MM.1S (cell line): ENCODE measurements around the gene RTN4RL1.

Experiments used
- EZH2 ChIP-seq: fragments of 300-600 bp; sonication (generic); optimal IDR thresholded peaks from 2 replicates; pipeline ENCODE3; 2017; ENCODE audit warnings: low read depth, mild to moderate bottlenecking, antibody characterized with exemption, low read length, mixed read lengths
- TF ChIP-seq, protein P1 (sequence below): fragments of 300-600 bp; sonication (generic); IDR thresholded peaks from 2 replicates; pipeline ENCODE4 v1.5.1; 2016; ENCODE audit warnings: antibody characterized with exemption, low read length, mixed read lengths

DNA sequence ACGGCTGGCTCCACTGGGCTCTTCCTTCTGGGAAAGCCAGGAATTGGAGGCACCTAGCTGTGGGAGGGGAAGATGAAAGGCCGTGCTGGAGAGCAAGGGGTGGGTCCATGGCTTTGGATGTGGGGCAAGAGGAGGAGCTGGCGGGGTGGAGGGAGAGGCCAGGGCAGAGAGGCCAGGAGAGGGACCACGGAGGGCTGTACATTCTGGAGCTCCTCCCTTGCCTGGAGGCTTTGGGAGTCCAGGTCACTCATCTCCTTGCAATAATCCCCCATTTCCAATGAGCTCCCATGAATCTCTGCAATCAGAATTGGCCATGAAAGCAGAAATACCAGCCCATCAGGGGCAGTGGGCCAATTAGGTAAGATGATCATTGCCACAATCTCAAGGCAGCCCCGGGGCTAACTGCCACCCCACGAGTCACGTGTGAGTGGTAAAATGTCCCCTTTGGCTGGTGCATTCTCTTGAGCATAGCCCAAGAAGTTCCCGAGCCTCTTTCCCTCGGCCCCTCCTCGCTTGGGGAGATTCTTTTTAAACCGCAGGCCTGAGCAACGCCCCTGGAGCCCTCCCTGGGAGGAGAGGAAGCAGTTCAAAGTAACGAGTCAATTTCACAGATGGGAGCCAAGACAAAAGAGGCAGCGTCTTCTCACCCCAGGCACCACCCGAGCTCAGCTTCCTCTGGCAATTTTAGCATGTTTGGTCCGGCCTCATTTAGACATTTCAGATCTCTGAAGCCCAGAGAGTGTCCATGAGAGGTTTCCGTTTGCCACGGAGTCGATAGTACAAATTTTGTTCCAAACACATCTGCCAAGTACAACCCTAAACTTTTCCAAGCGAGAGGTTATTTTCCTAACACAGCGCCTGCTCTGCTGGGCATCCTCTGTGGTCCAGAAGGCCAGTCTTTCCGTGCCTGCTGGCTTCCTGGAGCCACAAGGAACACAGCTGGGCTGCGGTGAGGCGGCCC lies 13.4 kb downstream of the RTN4RL1 start:
- TF ChIP-seq, protein P1, sequence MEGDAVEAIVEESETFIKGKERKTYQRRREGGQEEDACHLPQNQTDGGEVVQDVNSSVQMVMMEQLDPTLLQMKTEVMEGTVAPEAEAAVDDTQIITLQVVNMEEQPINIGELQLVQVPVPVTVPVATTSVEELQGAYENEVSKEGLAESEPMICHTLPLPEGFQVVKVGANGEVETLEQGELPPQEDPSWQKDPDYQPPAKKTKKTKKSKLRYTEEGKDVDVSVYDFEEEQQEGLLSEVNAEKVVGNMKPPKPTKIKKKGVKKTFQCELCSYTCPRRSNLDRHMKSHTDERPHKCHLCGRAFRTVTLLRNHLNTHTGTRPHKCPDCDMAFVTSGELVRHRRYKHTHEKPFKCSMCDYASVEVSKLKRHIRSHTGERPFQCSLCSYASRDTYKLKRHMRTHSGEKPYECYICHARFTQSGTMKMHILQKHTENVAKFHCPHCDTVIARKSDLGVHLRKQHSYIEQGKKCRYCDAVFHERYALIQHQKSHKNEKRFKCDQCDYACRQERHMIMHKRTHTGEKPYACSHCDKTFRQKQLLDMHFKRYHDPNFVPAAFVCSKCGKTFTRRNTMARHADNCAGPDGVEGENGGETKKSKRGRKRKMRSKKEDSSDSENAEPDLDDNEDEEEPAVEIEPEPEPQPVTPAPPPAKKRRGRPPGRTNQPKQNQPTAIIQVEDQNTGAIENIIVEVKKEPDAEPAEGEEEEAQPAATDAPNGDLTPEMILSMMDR = no peak
- TF ChIP-seq EZH2 = no peak
